Parathyroid adenoma (tissue), 2 donors: ENCODE data around the gene SFRP5.

Source experiments
- H2AFZ ChIP-seq: fragments of 300-600 bp; sonication (generic); one replicate; pipeline ENCODE4 v1.7.0; 2017; ENCODE audit warnings: antibody characterized with exemption, mild to moderate bottlenecking
- H3K27ac ChIP-seq: fragments of 300-600 bp; sonication (generic); one replicate; pipeline ENCODE4 v1.7.0; 2017
- H3K27me3 ChIP-seq: fragments of 300-600 bp; sonication (generic); one replicate; pipeline ENCODE4 v1.7.0; 2017; ENCODE audit warnings: low read length; ENCODE audit not compliant: control insufficient read depth, insufficient read depth
- H3K36me3 ChIP-seq: fragments of 300-600 bp; sonication (generic); one replicate; pipeline ENCODE4 v1.7.0; 2017; ENCODE audit warnings: low read length; ENCODE audit not compliant: control insufficient read depth, insufficient read depth
- H3K4me1 ChIP-seq: fragments of 300-600 bp; sonication (generic); one replicate; pipeline ENCODE4 v1.7.0; 2017; ENCODE audit warnings: control low read depth
- H3K4me2 ChIP-seq: fragments of 300-600 bp; sonication (generic); one replicate; pipeline ENCODE4 v1.7.0; 2017; ENCODE audit warnings: low read length
- H3K4me3 ChIP-seq: fragments of 300-600 bp; sonication (generic); one replicate; pipeline ENCODE4 v1.7.0; 2017; ENCODE audit warnings: low read depth, low read length
- H3K79me2 ChIP-seq: fragments of 300-600 bp; sonication (generic); one replicate; pipeline ENCODE4 v1.7.0; 2017; ENCODE audit warnings: control low read depth
- H3K9ac ChIP-seq: fragments of 300-600 bp; sonication (generic); one replicate; pipeline ENCODE4 v1.7.0; 2017; ENCODE audit warnings: mild to moderate bottlenecking
- H3K9me3 ChIP-seq: fragments of 300-600 bp; sonication (generic); one replicate; pipeline ENCODE4 v1.7.0; 2017; ENCODE audit warnings: low read length; ENCODE audit not compliant: control insufficient read depth
- TF ChIP-seq, protein P1 (sequence below): fragments of 300-600 bp; sonication (generic); IDR thresholded peaks from one replicate; pipeline ENCODE4 v1.7.0; 2017; ENCODE audit warnings: antibody characterized with exemption, mild to moderate bottlenecking
- donor health status: primary hyperparathyroidism.

Gene SFRP5

DNA sequence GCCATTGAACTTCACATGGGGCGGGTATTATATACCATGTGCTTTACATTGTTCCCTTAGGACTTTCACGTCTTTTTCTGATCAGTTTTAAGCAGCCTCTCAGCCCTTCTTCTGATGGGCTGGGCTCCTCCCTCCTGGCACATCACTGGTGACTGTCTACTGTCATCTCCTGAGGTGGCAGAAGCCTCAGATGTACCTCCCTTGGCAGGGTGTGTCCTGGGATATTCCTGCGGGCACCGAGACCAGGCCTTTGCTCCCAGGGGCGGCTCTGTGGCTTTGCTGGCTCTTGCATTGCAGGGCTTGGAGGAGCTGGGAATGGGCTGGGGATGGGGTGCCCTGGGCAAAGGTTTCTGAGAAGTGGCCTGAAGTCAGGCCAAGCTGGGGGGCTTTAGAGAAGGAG is 43.2 kb upstream of the SFRP5 start:
- no peaks in the 10 kb centered on the region for H3K27me3 ChIP-seq
- TF ChIP-seq, protein P1, sequence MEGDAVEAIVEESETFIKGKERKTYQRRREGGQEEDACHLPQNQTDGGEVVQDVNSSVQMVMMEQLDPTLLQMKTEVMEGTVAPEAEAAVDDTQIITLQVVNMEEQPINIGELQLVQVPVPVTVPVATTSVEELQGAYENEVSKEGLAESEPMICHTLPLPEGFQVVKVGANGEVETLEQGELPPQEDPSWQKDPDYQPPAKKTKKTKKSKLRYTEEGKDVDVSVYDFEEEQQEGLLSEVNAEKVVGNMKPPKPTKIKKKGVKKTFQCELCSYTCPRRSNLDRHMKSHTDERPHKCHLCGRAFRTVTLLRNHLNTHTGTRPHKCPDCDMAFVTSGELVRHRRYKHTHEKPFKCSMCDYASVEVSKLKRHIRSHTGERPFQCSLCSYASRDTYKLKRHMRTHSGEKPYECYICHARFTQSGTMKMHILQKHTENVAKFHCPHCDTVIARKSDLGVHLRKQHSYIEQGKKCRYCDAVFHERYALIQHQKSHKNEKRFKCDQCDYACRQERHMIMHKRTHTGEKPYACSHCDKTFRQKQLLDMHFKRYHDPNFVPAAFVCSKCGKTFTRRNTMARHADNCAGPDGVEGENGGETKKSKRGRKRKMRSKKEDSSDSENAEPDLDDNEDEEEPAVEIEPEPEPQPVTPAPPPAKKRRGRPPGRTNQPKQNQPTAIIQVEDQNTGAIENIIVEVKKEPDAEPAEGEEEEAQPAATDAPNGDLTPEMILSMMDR = no peak

DNA sequence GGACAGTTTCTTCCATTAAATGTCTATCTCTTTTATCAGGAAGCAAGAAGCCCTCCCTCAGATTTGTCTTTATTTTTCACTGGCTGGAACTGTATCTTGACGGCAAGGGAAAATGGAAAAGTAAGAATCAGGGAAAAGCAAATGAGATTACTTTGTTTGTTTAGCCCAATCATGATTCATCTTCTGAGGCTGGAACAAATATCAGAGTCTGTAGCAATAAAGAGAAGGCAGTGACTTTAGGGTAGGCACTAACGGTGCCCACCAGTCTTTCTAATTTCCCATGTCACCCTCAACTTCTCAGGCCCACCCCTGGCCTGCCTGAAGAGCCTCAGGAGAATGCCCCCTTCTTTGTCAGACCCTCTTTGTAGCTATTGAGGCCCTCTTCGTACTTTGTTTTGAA is 41.5 kb upstream of the SFRP5 start:
- H3K9ac ChIP-seq = no peak overlapping the region
- no peak overlapping the region for H3K4me3 ChIP-seq
- H3K36me3 ChIP-seq = no peaks in the 10 kb centered on the region
- no peaks in the 10 kb centered on the region for H3K27me3 ChIP-seq
- no peaks in the 10 kb centered on the region for H3K4me1 ChIP-seq
- TF ChIP-seq, protein P1 = no peak
- H3K9me3 ChIP-seq = no peaks in the 10 kb centered on the region
- no peak overlapping the region for H3K27ac ChIP-seq
- no peak overlapping the region for H2AFZ ChIP-seq
- H3K79me2 ChIP-seq = no peaks in the 10 kb centered on the region
- H3K4me2 ChIP-seq = no peak overlapping the region

More for the DNA sequence above, 43.2 kb upstream of the SFRP5 start:
- Histone ChIP-seq H3K4me2 (no peak overlapping the region), H2AFZ (no peak overlapping the region), H3K27ac (no peak overlapping the region), H3K9me3 (no peaks in the 10 kb centered on the region), H3K79me2 (no peaks in the 10 kb centered on the region), H3K9ac (no peak overlapping the region), H3K4me1 (no peaks in the 10 kb centered on the region), H3K4me3 (no peak overlapping the region), H3K36me3 (no peaks in the 10 kb centered on the region)

DNA sequence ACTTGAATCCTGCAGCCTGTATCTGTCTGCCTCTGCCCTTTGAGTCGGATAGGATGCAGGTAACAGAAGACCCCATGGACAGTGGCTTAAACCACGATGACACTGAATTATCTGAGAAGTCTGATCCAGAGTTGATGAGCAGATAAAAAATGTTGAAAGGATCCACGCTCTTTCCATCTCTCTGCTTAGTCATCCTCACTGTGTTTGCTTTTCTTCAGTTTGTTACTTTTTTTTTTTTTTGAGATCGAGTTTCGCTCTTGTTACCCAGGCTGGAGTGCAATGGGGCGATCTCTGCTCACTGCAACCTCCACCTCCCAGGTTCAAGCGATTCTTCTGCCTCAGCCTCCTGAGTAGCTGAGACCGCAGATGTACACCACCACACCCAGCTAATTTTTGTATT is 40.9 kb upstream of the SFRP5 start:
- no peaks in the 10 kb centered on the region for H3K9me3 ChIP-seq
- H3K4me3 ChIP-seq = no peak overlapping the region
- H3K4me1 ChIP-seq = no peaks in the 10 kb centered on the region
- H3K27ac ChIP-seq = no peak overlapping the region
- H3K9ac ChIP-seq = no peak overlapping the region
- TF ChIP-seq, protein P1 = no peak
- H3K27me3 ChIP-seq = no peaks in the 10 kb centered on the region
- no peak overlapping the region for H2AFZ ChIP-seq
- no peaks in the 10 kb centered on the region for H3K79me2 ChIP-seq
- no peaks in the 10 kb centered on the region for H3K36me3 ChIP-seq
- no peak overlapping the region for H3K4me2 ChIP-seq

DNA sequence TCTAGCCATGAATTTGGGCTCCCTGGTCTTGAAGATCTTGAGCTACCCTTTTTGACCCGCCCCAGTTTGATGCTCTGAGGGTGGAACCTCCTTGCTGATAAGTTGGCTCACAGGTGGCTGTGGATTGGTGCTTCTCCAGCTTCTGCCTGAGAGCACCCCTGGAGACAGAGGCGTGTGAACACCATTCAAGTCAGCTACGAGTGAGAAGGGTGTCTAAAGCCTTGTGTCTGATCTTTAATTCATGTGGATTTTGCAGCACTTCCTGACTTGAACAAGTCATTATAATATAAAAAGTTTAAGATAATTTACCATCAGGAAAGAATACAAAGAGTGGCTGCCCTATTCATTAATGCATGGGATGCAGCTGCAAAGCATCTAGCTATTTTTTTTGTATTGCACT is 40.2 kb upstream of the SFRP5 start:
- Histone ChIP-seq H3K27me3 (no peaks in the 10 kb centered on the region), H3K4me2 (no peak overlapping the region), H3K9me3 (no peaks in the 10 kb centered on the region), H3K36me3 (no peaks in the 10 kb centered on the region), H3K4me3 (no peak overlapping the region), H3K27ac (no peak overlapping the region), H2AFZ (no peak overlapping the region), H3K4me1 (no peaks in the 10 kb centered on the region), H3K9ac (no peak overlapping the region), H3K79me2 (no peaks in the 10 kb centered on the region)
- TF ChIP-seq, protein P1 = no peak

DNA sequence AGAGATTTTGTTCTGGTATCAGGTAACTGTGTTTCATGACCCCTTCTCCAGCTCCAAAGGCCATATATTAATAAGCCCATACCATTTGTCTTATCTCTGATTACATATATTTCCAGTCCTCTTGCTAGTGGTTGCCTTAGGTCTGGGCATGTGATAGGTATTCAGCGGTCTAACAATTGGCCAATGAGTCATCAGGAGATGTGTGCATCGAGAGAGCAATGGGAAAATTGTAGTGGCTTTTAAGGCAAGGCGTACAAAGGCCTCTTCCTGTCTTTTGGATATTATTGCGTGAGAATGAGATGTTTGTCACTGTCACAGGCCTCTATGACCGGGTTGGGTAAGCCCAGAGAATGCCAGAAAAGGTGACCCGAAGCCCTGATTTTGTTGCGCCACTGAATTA is 38.6 kb upstream of the SFRP5 start:
- H3K27ac ChIP-seq = no peak overlapping the region
- no peaks in the 10 kb centered on the region for H3K4me1 ChIP-seq
- H3K4me2 ChIP-seq = no peak overlapping the region
- no peaks in the 10 kb centered on the region for H3K36me3 ChIP-seq
- H3K27me3 ChIP-seq = no peaks in the 10 kb centered on the region
- no peak overlapping the region for H3K9ac ChIP-seq
- H3K79me2 ChIP-seq = no peaks in the 10 kb centered on the region
- H2AFZ ChIP-seq = no peak overlapping the region
- H3K9me3 ChIP-seq = no peaks in the 10 kb centered on the region
- TF ChIP-seq, protein P1 = no peak
- H3K4me3 ChIP-seq = no peak overlapping the region
